GM04504 (cell line): Measurements from ENCODE around the gene TOP2A.
"Not testable (repeated sequence)": the region's sequence is repeated elsewhere in the genome, so short reads cannot be mapped to it uniquely, and the experiment has no call there.

Source experiments
- DNase-seq: peaks from one replicate; pipeline ENCODE4 v3.0.0-alpha.2; 2012; ENCODE audit warnings: low read depth

The TOP2A gene

GRCh38 chr17:40376541-40376940 lies 41.2 kb downstream of the TOP2A start:
- DNase-seq = not testable (repeated sequence)

- DNase-seq = not testable (repeated sequence)
These were observed 41.9 kb downstream of the TOP2A start for GRCh38 chr17:40375786-40376185.

DNA sequence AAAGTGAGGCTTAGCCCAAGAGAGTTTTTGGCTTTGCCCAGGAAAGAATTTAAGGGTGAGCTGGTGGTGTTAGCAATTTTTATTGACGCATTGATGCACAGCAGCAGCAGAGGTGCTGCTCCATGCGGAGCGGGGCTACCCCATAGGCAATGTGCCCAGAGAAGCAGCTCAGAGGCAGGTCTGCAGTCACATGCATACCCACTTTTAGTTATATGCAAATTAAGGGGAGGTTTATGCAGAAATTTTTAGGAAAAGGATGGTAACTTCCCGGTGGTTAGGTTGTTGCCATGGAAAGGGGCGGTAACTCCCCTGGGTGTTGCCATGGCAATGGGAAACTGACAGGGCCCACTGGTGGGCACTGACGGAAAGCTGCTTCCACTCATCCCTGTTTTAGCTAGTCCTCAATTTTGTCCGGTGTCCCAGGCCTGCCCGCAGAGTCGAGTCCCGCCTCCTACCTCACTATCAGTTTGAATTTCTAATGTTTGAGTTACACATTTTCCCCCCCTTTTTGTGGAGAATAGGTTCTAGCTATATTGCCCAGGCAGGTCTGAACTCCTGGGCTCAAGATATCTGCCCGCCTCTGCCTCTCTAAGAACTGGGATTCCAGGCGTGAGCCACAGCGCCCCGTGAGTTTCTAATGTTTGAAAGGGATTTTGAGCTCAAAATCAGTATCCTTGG lies 42.7 kb downstream of the TOP2A start:
- DNase-seq = no peak

DNA sequence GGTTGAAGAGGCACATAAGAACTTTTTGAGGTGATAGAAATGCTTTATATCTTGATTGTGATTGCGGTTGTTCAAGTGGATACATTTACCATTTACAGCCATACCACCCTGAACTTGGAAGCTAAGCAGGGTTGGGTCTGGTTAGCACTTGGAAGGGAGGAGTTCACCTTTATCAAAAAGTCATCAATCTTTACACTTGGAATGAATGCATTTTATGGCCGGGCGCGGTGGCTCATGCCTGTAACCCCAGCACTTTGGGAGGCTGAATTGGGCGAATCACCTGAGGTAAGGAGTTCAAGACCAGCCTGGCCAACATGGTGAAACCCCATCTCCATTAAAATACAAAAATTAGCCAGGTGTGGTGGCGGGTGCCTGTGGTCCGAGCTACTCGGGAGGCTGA lies 43.7 kb downstream of the TOP2A start:
- no peak for DNase-seq

- no peak for DNase-seq
These were observed 44.4 kb downstream of the TOP2A start for GRCh38 chr17:40373324-40373723.

GRCh38 chr17:40372644-40373043 lies 45.1 kb downstream of the TOP2A start:
- DNase-seq = not testable (repeated sequence)

DNA sequence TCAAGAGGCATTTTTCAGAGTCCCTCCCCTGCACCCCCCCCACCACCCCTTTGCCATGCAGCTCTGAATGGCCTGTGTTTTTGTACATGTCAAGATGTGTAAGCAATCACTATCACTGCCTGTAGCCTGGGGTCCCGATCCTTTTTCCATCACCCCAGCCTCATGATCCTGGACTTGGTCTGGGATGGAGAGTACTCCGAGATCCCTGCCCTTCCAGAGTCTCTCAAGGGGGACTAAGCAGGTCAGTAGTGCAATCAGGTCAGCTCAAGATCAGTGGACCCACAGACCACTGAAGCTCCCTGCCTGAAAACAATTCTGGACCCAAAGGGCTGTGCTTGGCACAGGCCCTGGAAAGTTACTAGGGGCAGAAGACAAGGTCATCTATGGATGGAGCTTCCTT lies 45.7 kb downstream of the TOP2A start:
- no peak for DNase-seq

DNA sequence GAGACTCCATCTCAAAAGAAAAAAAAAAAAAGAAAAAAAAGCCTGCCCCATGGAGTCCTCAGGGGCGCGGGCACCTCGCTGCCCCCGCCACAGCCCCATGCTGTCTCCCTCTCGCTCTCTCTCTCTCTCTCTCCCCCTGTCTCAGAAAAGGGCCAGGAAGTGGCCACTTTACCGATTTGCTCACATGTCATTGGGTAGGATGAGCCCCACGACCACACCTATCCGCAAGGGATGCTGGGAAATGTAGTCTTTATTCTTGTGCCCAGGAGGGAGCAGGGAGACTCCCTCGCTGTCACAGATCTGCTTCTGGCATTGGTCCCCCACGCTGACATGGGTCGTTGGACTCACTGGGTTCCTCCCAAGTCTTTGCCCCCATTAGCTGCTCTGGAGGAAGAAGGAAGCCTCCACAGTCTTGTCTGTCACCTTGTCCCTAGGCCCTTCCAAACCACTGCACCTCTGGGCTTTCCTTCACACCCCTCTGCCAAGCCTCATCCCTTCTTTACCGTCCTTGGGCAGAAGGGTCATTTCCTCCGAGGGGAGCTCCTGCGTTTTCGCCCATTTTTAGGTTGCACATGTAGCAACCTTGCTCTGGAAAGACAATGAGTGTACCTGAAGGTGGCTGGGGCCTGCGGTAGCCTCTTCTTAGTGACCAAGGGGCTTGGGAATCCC lies 46.3 kb downstream of the TOP2A start:
- no peak for DNase-seq

DNA sequence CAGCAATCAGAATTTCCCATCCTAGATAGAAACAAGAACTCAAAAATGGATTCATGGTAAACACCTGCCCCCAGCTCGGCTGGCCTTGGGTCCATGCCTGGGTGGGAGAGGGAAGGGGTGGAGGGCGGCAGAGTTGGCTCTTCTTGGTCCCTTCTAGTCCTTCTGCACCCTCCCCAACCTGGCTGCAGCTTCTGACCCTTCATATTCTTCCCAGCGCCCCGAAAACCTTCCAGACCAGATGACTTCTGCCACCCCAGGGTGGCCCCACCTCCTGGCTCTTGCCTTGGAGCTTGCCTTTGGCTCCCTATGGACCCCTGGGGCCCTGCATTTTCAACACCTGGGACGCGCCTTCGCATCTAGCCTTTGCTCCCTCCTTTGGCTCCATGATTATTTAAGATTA lies 47.8 kb downstream of the TOP2A start:
- no peak for DNase-seq

GRCh38 chr17:40367728-40368127 lies 50.0 kb downstream of the TOP2A start:
- not testable (repeated sequence) for DNase-seq

DNA sequence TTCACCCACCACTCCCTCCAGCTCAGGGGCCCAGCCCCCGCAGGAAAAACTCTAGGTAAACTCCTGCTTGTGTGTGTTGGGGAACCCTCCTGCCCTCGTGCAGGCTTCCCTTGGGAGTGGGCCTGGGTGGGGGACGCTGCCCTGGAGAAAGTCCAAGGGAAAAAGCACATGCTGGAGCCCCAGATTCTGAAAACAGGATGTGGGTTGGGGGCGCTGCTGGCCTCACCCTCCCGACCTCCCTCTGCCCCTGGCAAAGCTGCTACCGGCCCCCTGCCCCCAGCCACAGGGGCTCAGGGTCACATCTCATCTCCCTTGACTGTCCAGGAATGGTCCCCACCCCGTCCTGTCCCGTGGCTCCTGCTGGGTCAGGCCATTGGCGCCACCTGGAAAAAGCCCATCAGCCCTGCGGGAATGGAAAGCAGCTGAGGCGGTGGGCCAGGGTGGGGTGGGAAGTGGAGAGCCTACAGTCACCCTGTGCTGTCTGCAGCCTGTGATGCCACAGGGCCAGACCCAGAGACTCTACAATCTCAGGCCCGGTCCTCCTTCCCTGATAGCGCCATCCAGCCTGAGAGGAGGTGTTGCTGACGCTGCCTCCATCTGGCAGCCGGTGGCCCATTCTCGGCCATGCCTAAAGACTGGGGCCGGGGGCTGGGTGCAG lies 50.7 kb downstream of the TOP2A start:
- no peak for DNase-seq

GRCh38 chr17:40366076-40366860 lies 51.4 kb downstream of the TOP2A start:
- DNase-seq = no peak

GRCh38 chr17:40364906-40365305 lies 52.8 kb downstream of the TOP2A start:
- DNase-seq = no peak

DNA sequence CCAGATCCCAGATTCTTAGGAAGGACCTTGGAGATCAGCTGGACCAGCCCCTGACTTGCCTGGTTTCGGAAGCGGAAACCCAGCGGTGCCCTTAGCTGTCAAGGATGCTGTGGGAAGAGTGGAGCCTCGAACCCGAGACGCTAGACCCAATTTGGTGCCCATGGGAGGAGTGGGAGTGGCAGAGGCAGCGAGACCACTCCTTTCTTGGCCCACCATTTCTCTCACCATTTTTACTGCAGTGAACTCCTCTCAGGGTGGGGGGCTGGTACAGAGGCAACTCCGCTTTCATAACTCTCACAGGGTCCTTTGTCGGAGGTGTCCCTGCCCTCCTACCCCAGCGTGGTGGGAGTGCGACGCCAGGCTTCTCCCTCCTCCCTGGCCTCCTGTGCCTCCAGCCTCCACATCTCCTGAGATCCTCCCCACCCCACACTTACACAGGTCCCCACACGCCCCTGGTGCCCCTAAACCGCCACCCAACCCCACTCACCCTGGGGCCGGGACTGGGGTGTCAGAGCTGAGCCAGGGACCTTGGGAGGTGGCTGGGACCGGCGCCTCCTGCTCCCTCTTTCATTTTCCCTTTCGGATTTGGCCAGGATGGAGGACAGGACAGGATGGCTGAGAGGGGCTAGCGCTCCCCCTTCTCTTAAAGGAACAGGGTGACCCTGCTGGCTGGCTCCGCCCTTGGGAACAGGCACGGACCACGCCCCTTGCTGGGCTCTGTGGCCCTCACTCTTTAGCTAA lies 53.4 kb downstream of the TOP2A start, which contains the start of gene GJD3:
GJD3 (minus strand) TSS at position 617 of the 741 bp plus-strand sequence. CDS start 922 bp downstream, outside the sequence.
- no peak for DNase-seq

- no peak for DNase-seq
These were observed 54.4 kb downstream of the TOP2A start for GRCh38 chr17:40363111-40363827.

DNA sequence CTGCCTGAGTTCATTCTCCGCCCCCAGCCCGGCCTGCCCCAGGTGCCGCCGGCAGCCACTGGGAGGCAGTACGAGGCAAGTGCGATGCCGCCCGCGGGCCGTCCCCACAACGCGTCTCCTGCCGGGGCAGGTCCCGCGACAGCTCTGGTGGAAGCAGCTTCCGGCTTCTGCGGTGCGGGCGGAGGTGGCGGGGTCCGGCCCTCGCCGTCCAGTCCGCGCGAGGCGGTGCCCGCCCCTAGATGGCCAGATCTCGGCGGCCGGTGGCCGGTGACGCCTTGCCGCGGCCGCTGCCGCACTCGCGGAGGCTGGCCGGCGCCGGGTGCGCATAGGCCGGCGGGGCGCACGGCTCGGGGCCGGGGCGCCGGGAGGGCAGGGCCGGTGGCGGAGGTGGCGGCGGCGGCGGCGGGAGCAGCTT lies 55.0 kb downstream of the TOP2A start:
- DNase-seq = no peak

GRCh38 chr17:40361925-40362695 lies 55.6 kb downstream of the TOP2A start:
- no peak for DNase-seq

DNA sequence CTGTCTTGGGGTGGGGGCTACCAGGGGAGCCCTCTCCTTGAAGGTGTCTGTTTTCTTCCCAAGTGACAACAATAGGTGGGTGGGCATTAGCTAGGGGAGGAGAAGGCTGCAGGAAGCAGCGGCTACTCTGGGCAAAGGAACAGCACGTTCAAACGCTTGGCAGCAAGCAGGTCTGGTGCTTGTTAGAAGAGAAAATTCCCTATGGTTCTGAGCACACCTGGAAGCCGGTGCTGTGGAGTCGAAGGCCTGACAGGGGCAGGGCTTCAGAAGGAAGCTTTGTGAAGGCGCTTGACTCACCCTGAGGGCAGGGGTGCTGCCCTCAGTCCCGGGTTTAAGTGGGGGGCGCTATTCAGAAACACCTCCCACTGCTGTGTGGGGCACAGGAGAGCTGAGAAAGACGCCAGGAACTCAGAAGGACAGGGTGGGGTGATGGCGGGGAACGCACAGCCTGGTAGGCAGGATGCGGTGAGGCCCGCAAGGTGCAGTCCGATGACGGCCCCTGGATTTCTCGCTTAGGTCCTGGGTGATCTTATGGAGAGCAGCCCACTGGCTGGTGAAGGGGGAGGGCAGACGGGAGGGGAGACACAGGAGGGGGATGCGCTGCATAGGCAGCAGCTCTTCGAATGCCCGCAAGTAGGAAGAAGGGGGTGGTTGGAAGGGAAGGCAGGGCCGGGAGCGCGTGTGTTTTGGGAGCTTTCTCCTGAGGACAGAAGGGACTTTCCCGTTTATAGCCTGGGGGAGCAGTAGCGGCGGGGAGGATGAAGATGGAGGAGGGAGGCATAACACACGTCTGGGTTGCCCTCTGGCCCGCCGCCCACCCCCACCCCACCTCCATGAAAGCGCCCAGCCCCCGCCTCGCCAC lies 56.4 kb downstream of the TOP2A start:
- no peak for DNase-seq

- no peak for DNase-seq
These were observed 57.6 kb downstream of the TOP2A start for GRCh38 chr17:40360091-40360490.
